Pulmonary artery endothelial cell (primary cell): Measurements from ENCODE around the gene ATP1A2. TPM values are rescaled to one million over a fixed set of nuclear protein-coding genes. Genes with fewer than 3 reads are reported as not detected.

Source experiments
- DNase-seq: peaks from one replicate; pipeline ENCODE4 v3.0.0-alpha.2; 2011; ENCODE audit warnings: low read depth, low spot score
- total RNA-seq: library from RNA; depleted of rRNA; stranded (reverse); fragments of >200 nt; gene quantifications from 2 replicates; pipeline ENCODE4 v1.2.3, GENCODE V29; 2014

ATP1A2 gene
- total RNA-seq: not detected in 2 replicates

- no peak for DNase-seq
These were observed at the start of gene ATP1A2 for GRCh38 chr1:160115545-160116282. Gene ATP1A2 (plus strand): TSS chr1:160115759. CDS start chr1:160115862, 103 bp downstream.

GRCh38 chr1:160066829-160067745 is 48.5 kb upstream of the ATP1A2 start:
- no peak for DNase-seq

- DNase-seq: no peak
These were observed 47.3 kb upstream of the ATP1A2 start for GRCh38 chr1:160068225-160068624.

GRCh38 chr1:160069460-160070231 is 45.9 kb upstream of the ATP1A2 start, which contains the start of gene KCNJ10:
Gene KCNJ10 (minus strand): TSS chr1:160070160. CDS start chr1:160042532, 27,628 bp downstream.
- no peak for DNase-seq

GRCh38 chr1:160070243-160071163 is 45.1 kb upstream of the ATP1A2 start:
- no peak for DNase-seq

- no peak for DNase-seq
These were observed 44.3 kb upstream of the ATP1A2 start for GRCh38 chr1:160071289-160071688.

- DNase-seq: no peak
These were observed 40.7 kb upstream of the ATP1A2 start for GRCh38 chr1:160074865-160075264.

GRCh38 chr1:160075836-160076235 is 39.7 kb upstream of the ATP1A2 start:
- DNase-seq: no peak

- no peak for DNase-seq
These were observed 39.3 kb upstream of the ATP1A2 start for GRCh38 chr1:160076295-160076694.

GRCh38 chr1:160077486-160077885 is 38.1 kb upstream of the ATP1A2 start:
- no peak for DNase-seq

GRCh38 chr1:160078512-160079195 is 36.9 kb upstream of the ATP1A2 start:
- DNase-seq: no peak

- DNase-seq: no peak
These were observed 36.1 kb upstream of the ATP1A2 start for GRCh38 chr1:160079448-160079847.

GRCh38 chr1:160080381-160081100 is 35.0 kb upstream of the ATP1A2 start:
- no peak for DNase-seq

- no peak for DNase-seq
These were observed 34.2 kb upstream of the ATP1A2 start, which contains the start of gene KCNJ9 for GRCh38 chr1:160081261-160081936. Gene KCNJ9 (plus strand): TSS chr1:160081538. CDS start chr1:160084031, 2,493 bp downstream.

GRCh38 chr1:160082487-160082886 is 33.1 kb upstream of the ATP1A2 start:
- DNase-seq: no peak

GRCh38 chr1:160082926-160083325 is 32.6 kb upstream of the ATP1A2 start:
- no peak for DNase-seq

- DNase-seq: no peak
These were observed 31.4 kb upstream of the ATP1A2 start for GRCh38 chr1:160083968-160084770.
